Upper lobe of right lung (tissue), 1 donor: Measurements from ENCODE around the gene FBLN7. TPM values are rescaled to one million over a fixed set of nuclear protein-coding genes. Genes with fewer than 3 reads are reported as not detected.
A peak's percentile ranks its signal among the peaks of the same experiment; 100 is the strongest.
"Not testable (repeated sequence)": the region's sequence is repeated elsewhere in the genome, so short reads cannot be mapped to it uniquely, and the experiment has no call there.

Experiments used
- ATAC-seq: fragments of 200-7000 bp; cut with Tn5 transposase; one replicate; pipeline ENCODE4 v1.9.1; 2020; ENCODE audit warnings: mild to moderate bottlenecking, moderate library complexity
- DNase-seq: peaks from one replicate; pipeline ENCODE4 v3.0.0-alpha.2; 2020
- H3K27ac ChIP-seq: fragments of 200-600 bp; one replicate; pipeline ENCODE4 v1.8.0; 2022
- H3K27me3 ChIP-seq: fragments of 200-600 bp; one replicate; pipeline ENCODE4 v1.8.0; 2022; ENCODE audit warnings: mild to moderate bottlenecking
- H3K36me3 ChIP-seq: fragments of 200-600 bp; one replicate; pipeline ENCODE4 v1.8.0; 2022
- H3K4me1 ChIP-seq: fragments of 200-600 bp; one replicate; pipeline ENCODE4 v1.8.0; 2022
- H3K4me3 ChIP-seq: fragments of 200-600 bp; one replicate; pipeline ENCODE4 v1.8.0; 2022; ENCODE audit warnings: mild to moderate bottlenecking
- H3K9me3 ChIP-seq: fragments of 200-600 bp; one replicate; pipeline ENCODE4 v1.8.0; 2022
- intact Hi-C: fragments of 100-400 bp; cut with DNase I; formaldehyde crosslinking; loops from one replicate; pipeline ENCODE4 v1.11.0; 2022
- total RNA-seq: library from RNA; stranded (reverse); fragmentation: NEBNext Ultra II Directional; extraction: Animal tissue kit (Norgen Biotek cat#: 25700); gene quantifications from one replicate; pipeline ENCODE4 v1.2.1, GENCODE V29; 2021
- TF ChIP-seq, protein P1 (sequence below): fragments of 200-600 bp; IDR thresholded peaks from one replicate; pipeline ENCODE4 v1.8.0; 2022; ENCODE audit warnings: antibody characterized with exemption
- donor health status: DM: no; HTN: yes; CAD: no; lungs with severe emphysema.

FBLN7 gene
- total RNA-seq, 1 donor from 2014 or later, result 5.4 TPM

DNA sequence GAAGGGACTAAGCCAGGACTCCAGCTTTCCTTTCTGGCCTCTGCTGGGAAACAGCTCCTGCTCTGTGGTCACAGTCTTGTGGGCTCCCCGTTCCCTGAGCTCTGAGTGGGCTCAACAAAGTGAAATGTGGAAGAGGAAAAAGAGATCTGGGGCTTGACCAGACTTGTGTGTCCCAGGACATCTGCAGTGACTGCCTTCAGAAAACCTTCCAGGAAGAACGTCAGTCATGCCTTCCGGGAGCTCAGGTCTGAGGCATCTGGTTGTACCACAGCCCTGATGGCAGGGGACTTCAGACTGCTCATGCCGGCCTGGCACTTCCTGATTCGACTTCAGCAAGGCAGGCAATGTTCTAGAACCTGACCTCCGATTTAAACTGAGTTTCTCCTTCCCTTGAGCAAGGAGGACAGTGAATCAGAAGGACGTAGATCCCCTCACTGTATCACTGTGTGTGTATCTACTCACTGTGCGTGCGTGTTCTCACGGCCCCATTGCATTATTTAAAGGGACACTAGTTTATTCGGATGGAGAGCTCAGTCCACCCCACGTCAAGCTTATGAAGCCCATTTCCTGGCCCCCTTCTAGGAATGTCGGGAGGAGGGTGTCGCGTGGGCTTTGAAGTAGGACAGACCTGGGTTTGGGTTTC, 548 bp upstream of the FBLN7 start:
- intact Hi-C loops, result no loop called here

DNA sequence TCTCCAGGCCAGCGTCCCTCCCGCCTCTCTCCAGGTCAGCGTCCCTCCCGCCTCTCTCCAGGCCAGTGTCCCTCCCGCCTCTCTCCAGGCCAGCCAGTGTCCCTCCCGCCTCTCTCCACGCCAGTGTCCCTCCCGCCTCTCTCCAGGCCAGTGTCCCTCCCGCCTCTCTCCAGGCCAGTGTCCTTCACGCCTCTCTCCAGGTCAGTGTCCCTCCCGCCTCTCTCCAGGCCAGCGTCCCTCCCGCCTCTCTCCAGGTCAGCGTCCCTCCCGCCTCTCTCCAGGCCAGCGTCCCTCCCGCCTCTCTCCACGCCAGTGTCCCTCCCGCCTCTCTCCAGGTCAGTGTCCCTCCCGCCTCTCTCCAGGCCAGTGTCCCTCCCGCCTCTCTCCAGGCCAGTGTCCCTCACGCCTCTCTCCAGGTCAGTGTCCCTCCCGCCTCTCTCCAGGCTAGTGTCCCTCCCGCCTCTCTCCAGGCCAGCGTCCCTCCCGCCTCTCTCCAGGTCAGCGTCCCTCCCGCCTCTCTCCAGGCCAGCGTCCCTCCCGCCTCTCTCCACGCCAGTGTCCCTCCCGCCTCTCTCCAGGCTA, 939 bp downstream of the FBLN7 start:
- intact Hi-C loops, H3K9me3 ChIP-seq, H3K4me3 ChIP-seq, H3K36me3 ChIP-seq, ATAC-seq, H3K27me3 ChIP-seq, H3K4me1 ChIP-seq, H3K27ac ChIP-seq: not testable (repeated sequence)
- peak; percentile 28 for DNase-seq

More for the DNA sequence above, 548 bp upstream of the FBLN7 start:
- Histone ChIP-seq H3K36me3 (no peaks in the 10 kb centered on the region), H3K4me3 (peak overlapping the region; percentile 53), H3K4me1 (no peaks in the 10 kb centered on the region), H3K9me3 (no peaks in the 10 kb centered on the region), H3K27me3 (no peaks in the 10 kb centered on the region), H3K27ac (peak overlapping the region; percentile 42)
- TF ChIP-seq, protein P1, sequence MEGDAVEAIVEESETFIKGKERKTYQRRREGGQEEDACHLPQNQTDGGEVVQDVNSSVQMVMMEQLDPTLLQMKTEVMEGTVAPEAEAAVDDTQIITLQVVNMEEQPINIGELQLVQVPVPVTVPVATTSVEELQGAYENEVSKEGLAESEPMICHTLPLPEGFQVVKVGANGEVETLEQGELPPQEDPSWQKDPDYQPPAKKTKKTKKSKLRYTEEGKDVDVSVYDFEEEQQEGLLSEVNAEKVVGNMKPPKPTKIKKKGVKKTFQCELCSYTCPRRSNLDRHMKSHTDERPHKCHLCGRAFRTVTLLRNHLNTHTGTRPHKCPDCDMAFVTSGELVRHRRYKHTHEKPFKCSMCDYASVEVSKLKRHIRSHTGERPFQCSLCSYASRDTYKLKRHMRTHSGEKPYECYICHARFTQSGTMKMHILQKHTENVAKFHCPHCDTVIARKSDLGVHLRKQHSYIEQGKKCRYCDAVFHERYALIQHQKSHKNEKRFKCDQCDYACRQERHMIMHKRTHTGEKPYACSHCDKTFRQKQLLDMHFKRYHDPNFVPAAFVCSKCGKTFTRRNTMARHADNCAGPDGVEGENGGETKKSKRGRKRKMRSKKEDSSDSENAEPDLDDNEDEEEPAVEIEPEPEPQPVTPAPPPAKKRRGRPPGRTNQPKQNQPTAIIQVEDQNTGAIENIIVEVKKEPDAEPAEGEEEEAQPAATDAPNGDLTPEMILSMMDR, result no peak
- no peak for DNase-seq
- ATAC-seq, result peak; percentile 21

DNA sequence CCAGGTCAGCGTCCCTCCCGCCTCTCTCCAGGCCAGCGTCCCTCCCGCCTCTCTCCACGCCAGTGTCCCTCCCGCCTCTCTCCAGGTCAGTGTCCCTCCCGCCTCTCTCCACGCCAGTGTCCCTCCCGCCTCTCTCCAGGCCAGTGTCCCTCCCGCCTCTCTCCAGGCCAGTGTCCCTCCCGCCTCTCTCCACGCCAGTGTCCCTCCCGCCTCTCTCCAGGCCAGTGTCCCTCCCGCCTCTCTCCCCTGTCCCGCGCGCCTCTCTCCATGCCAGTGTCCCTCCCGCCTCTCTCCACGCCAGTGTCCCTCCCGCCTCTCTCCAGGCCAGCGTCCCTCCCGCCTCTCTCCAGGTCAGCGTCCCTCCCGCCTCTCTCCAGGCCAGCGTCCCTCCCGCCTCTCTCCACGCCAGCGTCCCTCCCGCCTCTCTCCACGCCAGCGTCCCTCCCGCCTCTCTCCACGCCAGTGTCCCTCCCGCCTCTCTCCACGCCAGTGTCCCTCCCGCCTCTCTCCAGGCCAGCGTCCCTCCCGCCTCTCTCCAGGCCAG, 1.5 kb downstream of the FBLN7 start:
- intact Hi-C loops, H3K36me3 ChIP-seq, H3K27me3 ChIP-seq, H3K4me3 ChIP-seq, ATAC-seq, H3K27ac ChIP-seq, H3K9me3 ChIP-seq, H3K4me1 ChIP-seq: not testable (repeated sequence)
- peak; percentile 29 for DNase-seq

DNA sequence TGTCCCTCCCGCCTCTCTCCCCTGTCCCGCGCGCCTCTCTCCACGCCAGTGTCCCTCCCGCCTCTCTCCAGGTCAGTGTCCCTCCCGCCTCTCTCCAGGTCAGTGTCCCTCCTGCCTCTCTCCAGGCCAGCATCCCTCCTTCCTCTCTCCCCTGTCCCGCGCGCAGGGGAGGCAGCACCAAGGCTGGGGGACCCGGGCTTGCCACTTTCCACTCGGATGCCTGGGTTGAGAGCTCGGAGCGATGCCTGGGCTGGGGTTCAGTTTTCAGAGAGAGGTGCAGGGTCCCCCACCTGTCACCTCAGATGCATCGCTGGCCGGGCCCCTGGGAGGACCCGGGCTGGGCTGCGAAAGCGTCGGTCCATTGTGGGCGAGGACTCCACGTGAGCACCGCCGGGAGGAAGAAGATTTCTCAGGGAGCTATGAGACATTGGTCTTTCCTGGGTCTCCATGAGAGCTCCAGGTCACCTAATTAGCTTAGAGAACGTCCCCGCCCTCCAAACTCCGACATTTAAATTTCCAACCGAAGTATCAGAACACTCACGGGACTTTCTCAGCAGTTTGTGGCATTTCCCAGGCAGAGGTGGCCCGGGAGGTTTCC, 2.1 kb downstream of the FBLN7 start:
- Histone ChIP-seq H3K36me3 (no peaks in the 10 kb centered on the region), H3K4me3 (no peak overlapping the region), H3K27ac (no peak overlapping the region), H3K9me3 (no peaks in the 10 kb centered on the region), H3K27me3 (no peaks in the 10 kb centered on the region), H3K4me1 (no peaks in the 10 kb centered on the region)
- DNase-seq (peak; percentile 58), ATAC-seq (no peak)
- TF ChIP-seq, protein P1, result no peak
- intact Hi-C loops, result no loop called here

DNA sequence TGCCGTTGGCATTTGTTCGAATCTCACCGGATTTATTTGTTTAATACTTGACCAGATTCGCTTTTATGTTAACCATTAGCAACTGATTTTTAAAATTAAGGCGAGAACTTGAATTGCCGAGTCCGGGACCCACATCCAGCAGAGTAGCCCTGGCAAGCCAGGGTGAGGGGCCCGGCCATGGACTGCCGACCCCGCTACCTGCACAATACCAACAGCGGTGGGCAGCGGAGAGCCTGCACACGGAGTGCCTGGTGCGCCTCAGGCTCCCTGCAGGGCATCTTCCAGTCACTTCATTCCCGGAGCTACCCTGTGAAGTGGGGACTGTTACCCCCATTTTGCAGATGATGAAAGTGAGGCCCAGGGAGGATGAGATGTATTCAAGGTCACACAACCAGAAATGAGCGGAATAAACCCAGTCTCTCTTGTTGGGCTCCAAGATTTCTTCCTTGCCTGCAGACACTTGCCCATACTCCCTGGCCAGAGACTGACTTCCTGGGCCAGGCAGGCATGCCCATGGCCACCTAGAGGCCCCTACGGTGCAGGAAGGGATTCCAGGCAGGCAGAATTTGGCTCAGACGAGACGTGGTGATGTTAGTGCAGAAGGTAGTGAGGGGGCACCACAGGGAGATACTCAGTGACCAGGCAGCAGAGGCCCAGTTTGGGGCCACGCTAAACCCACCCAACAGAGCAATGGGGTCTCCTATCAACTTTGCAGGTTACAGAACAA, 2.9 kb downstream of the FBLN7 start:
- Histone ChIP-seq H3K4me1 (no peaks in the 10 kb centered on the region), H3K27ac (no peak overlapping the region), H3K27me3 (no peaks in the 10 kb centered on the region), H3K9me3 (no peaks in the 10 kb centered on the region), H3K4me3 (no peak overlapping the region), H3K36me3 (no peaks in the 10 kb centered on the region)
- DNase-seq, result peak; percentile 37
- no peak for ATAC-seq
- TF ChIP-seq, protein P1, result no peak
- intact Hi-C loops, result no loop called here

DNA sequence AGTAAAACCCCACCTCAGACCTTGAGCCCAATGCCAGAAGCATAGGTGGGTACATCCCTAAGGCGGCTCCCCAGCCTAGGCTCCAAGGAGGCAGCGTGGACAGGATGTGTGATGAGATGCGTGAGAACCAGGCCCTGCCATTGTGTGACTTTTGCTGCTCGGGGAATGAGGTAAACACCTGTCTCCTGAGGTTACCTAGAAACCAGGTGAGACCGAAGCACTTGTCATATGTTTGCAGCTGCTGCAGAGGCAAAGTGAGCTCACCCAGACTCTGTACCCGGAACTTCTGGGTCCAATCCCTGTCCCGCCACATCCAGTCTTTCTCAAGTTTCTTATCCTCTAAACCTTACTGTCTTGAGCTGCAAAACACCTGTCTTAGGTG, 3.4 kb downstream of the FBLN7 start:
- Histone ChIP-seq H3K27ac (no peak overlapping the region), H3K36me3 (no peaks in the 10 kb centered on the region), H3K4me3 (no peak overlapping the region), H3K4me1 (no peaks in the 10 kb centered on the region), H3K9me3 (no peaks in the 10 kb centered on the region), H3K27me3 (no peaks in the 10 kb centered on the region)
- TF ChIP-seq, protein P1, result no peak
- DNase-seq, result no peak
- intact Hi-C loops, result no loop called here
- no peak for ATAC-seq
